Skeletal muscle cell (primary cell): Measurements from ENCODE around the gene GALK1.
"Not testable (repeated sequence)": the region's sequence is repeated elsewhere in the genome, so short reads cannot be mapped to it uniquely, and the experiment has no call there.

Source experiments
- DNase-seq: peaks from one replicate; pipeline ENCODE4 v3.0.0-alpha.2; 2010; ENCODE audit warnings: low read depth
- H3K4me3 ChIP-seq: 2 replicates; pipeline ENCODE4 v1.5.1; 2011; ENCODE audit warnings: low read depth, mild to moderate bottlenecking, control low read depth, low read length, moderate library complexity

The GALK1 gene

DNA sequence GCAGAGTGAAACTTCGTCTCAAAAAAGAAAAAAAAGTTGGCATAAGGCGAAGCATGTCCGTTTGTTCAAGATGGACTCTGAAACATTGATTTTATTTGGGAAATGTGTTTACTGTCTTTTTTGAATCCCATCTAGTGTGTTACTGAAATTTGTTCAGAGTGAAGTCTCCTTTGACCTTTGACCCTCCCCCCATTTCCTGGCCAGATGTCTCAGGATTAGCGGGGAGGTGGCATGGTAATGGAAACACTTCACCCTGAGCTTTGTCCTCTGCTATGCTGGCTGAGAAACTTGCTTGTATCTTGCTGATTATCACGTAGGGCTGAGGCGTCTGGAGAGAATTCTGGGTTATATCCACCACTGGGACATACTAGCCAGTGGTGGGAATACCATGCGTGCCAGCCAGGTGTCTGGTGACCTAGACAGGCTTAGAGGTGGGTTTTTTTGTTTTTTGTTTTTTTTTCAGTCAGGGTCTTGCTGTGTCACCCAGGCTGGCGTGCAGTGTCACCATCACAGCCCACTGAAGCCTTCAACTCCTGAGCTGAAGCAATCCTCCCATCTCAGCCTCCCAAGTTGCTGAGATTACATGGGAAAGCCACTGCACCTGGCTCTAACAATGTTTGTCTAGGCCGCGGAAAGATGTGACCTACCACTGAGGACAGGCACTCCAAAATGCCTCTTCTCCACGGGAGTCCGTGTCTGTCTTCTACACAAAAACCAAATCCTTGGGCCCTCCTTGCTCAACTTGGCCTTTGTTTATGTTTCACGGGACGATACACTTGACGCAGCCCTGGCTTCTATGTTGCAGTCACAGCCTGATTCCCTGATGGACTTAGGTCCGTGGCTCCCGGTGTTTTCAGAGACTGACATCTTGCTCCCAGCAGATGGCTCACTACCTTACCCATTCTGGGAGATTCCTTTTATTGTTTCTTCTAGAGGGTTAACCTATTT, 6.6 kb upstream of the GALK1 start:
- no peak overlapping the region for H3K4me3 ChIP-seq
- DNase-seq = no peak

GRCh38 chr17:75769536-75769935, 4.5 kb upstream of the GALK1 start:
- no peak for DNase-seq
- H3K4me3 ChIP-seq = no peak overlapping the region

DNA sequence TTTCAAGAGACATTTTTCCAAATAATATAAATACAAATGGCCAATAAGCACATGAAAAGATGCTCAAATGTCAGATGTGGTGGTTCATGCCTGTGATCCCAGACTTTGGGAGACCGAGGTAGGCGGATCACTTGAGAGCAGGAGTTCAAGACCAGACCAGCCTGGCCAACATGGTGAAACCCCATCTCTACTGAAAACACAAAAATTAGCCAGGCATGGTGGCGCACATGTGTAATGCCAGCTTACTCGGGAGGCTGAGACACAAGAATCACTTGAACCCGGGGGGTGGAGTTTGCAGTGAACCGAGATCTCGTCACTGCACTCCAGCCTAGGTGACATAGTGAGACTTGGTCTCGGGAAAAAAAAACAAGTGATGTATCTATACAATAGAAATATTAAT, 2.9 kb upstream of the GALK1 start:
- DNase-seq = no peak
- no peak overlapping the region for H3K4me3 ChIP-seq

DNA sequence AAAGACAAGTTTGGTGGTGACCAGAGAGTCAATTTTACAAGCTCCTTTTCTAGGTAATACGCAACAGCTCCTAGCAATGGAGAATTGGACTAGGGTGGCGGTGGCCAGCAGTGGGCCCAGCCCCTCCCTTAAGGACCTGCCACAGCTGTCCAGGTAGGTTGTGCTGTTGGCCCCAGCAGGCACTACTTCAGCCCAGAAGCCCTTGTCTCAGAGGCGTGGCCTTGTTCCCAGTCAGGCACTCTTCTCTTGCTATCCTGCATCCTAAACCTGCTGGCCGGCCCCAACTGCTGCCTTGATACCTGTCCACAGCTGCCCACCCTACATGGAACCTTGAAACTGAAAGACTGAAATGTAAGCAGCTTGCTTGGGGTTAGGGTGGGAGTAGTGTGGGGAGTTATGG, 989 bp upstream of the GALK1 start:
- DNase-seq = no peak
- H3K4me3 ChIP-seq = no peak overlapping the region

DNA sequence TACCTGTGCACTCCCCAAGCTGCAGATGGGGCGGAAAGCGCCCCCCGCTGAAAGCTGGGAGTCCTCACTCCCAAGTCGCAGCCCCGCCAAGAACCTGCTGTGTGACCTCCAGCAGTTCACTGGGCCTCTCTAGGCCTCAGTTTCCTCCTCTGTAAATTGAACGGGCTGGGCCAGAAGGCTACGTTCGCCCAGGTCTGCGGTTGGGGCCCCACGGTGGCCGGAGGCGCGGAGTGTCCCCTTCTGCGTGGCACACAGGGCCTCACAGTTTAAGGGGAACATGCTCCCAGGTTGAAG, 628 bp downstream of the GALK1 start:
- H3K4me3 ChIP-seq = peak overlapping the region; percentile 65
- no peak for DNase-seq

GRCh38 chr17:75763613-75764416, 1.2 kb downstream of the GALK1 start:
- no peak for DNase-seq
- H3K4me3 ChIP-seq = peak overlapping the region; percentile 65

- DNase-seq = no peak
- H3K4me3 ChIP-seq = no peak overlapping the region
Measured at GRCh38 chr17:75763269-75763607, 1.8 kb downstream of the GALK1 start.

- DNase-seq = no peak
Measured at GRCh38 chr17:75762513-75763268, 2.3 kb downstream of the GALK1 start.

GRCh38 chr17:75759978-75760640, 4.9 kb downstream of the GALK1 start:
- DNase-seq, H3K4me3 ChIP-seq: not testable (repeated sequence)

More at GRCh38 chr17:75762513-75763268, 2.3 kb downstream of the GALK1 start:
- H3K4me3 ChIP-seq = no peak overlapping the region

DNA sequence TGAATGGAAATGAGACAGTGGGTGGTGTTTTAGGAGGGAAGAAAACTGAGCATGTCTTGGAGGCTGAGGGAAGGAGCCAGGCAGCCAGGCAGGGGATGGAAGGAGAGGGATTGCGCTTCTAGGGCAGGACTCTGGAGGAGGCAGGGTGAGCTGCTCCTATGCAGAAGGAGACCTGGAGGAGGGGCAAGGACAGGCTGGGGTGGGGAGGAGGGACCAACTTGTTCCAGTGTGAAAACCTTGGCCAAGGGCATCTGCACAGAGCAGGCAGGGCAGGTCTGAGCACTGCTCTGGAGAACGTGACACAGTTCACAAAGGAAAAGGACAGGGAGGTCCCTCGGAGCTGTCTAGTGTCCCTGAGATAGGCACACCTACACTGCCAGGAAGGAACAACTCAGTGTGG, 5.5 kb downstream of the GALK1 start:
- DNase-seq = no peak
- no peak overlapping the region for H3K4me3 ChIP-seq

DNA sequence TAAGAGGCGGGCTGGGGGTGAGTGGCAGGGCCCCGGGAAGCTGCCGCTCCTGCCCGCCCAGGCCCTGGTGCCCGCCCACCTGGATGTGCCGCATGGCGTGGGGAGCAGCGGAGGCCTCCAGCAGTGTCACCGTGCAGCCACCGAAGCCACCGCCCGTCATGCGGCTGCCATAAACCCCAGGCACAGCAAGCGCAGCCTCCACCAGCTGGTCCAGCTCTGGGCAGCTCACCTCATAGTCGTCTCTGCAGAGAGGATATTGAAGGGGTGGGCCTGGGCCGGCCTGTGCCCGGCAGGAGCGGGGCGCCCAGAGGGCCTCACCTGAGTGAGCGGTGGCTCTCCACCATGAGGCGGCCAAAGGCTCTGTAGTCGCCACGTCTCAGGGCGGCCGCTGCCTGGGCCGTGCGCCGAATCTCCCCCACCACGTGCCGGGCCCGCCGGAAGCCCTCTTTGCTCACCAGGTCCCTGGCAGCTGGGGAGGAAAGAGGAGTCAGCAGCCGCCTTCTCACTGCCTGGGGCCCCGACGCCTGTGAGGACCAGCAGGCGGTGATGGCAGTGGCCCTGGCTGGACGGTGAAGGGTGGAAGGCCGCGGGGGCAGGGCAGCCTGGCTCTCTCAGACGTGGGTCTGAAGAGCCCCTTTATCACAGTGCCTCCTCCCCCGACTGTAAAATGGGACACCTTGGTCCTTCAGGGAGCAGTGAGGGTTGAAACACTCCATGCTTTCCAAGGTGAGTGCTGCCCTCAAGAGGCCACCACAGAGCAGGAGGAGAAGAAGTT, 6.7 kb downstream of the GALK1 start:
- no peak for DNase-seq
- no peak overlapping the region for H3K4me3 ChIP-seq

- DNase-seq = no peak
- no peak overlapping the region for H3K4me3 ChIP-seq
Measured at GRCh38 chr17:75757086-75757681, 7.8 kb downstream of the GALK1 start.

GRCh38 chr17:75756451-75757085, 8.4 kb downstream of the GALK1 start:
- DNase-seq = no peak
- no peak overlapping the region for H3K4me3 ChIP-seq

DNA sequence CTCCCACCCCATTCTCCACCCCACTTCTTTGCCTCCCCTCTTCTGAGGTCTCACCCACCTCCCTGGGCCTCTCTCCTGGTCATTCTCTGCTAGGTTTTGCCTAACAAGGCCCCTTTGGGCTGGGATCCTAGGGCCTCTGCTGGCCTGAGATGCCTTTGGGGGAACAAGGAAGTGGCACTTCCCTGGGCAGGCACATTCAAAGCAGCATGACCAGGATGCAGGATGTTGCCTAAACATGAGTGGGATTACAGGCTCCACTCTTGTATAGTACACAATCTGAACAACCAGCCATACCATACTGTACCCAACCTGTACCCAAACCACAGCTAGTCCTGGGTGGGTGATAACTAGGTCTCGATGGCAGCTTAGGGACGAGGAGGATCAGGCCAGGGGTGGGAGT, 9.0 kb downstream of the GALK1 start:
- no peak overlapping the region for H3K4me3 ChIP-seq
- DNase-seq = no peak

GRCh38 chr17:75755205-75755901, 9.6 kb downstream of the GALK1 start:
- H3K4me3 ChIP-seq = no peak overlapping the region
- no peak for DNase-seq

DNA sequence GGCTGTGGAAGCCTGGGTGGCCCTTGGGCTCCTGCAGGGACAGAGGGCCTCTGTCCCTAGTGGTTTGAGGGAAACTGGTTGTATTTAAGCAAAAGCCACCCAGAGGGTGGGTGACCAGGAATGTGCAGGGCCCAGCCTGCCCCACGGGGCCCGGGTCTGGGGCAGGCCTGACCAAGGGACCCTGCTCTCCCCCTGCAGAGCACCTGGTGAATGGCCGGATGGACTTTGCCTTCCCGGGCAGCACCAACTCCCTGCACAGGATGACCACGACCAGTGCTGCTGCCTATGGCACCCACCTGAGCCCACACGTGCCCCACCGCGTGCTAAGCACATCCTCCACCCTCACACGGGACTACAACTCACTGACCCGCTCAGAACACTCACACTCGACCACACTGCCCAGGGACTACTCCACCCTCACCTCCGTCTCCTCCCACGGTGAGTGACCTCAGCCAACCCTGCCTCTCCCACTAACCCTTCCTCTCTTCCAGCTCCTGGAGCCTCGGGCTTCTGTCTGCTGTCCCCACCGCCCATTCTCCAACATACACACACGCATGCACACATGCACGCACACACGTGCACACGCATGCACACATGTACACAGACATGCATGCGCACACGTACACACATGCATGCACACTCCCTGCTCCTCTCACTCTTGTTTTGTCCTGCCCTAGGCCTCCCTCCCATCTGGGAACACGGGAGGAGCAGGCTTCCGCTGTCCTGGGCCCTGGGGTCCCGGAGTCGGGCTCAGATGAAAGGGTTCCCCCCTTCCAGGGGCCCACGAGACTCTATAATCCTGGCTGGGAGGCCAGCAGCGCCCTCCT, 10.4 kb downstream of the GALK1 start:
- H3K4me3 ChIP-seq = no peak overlapping the region
- no peak for DNase-seq
